ENCODE data around the gene DHX15. TPM values are rescaled to one million over a fixed set of nuclear protein-coding genes. Genes with fewer than 3 reads are reported as not detected.

The DHX15 gene
- total and polyA plus RNA-seq, 4 experiments from 2014 or later, result 33.3 to 131 (median 94.6) TPM

GRCh38 chr4:24601121-24601520 lies 16.8 kb upstream of the DHX15 start:
- peaks cover 4 to 10% (median 8%) of the 10 kb centered on the region in 4 donors for H3K4me1 Mint-ChIP-seq
- POLR2A ChIA-PET (ENCODE audit: partially characterized antibody), result no interaction called here
- H3K9me3 ChIP-seq (ENCODE audit: control insufficient read depth in 1 of 2, low read length in 2 of 2), result no peaks in the 10 kb centered on the region
- H3K27me3 Mint-ChIP-seq, result peaks cover 2 to 3% of the 10 kb centered on the region in 2 donors
- DNase-seq, result no peak
- no peak overlapping the region for H3K4me3 ChIP-seq (ENCODE audit: low read length in 2 of 2)
- H3K36me3 Mint-ChIP-seq, result no peaks in the 10 kb centered on the region
- no peak overlapping the region for H3K4me3 Mint-ChIP-seq
- no peak overlapping the region for H3K27ac ChIP-seq (ENCODE audit: low read depth, low read length)
- peaks cover 0 to 11% (median 0%) of the 10 kb centered on the region in 8 donors for H3K9me3 Mint-ChIP-seq
- H3K4me1 ChIP-seq (ENCODE audit: insufficient read depth, low read length), result no peaks in the 10 kb centered on the region
- H3K27me3 ChIP-seq (ENCODE audit: insufficient read depth, low read length), result no peaks in the 10 kb centered on the region
- H3K36me3 ChIP-seq (ENCODE audit: insufficient read depth, low read length), result no peaks in the 10 kb centered on the region
- CTCF ChIA-PET (ENCODE audit: partially characterized antibody), result no interaction called here
- H3K27ac Mint-ChIP-seq, result peak overlapping the region in 1 of 7 donors; percentile 7
- intact Hi-C loops (cut with micrococcal nuclease), result no loop called here

GRCh38 chr4:24599275-24599674 lies 14.9 kb upstream of the DHX15 start:
- H3K36me3 Mint-ChIP-seq, result no peaks in the 10 kb centered on the region
- no peak overlapping the region for H3K27ac ChIP-seq (ENCODE audit: low read depth, low read length)
- peaks cover 2 to 3% of the 10 kb centered on the region in 2 donors for H3K27me3 Mint-ChIP-seq
- peaks cover 0 to 8% (median 0%) of the 10 kb centered on the region in 8 donors for H3K9me3 Mint-ChIP-seq
- peaks cover 0 to 4% (median under 1%) of the 10 kb centered on the region in 4 donors for H3K4me1 Mint-ChIP-seq
- no peaks in the 10 kb centered on the region for H3K9me3 ChIP-seq (ENCODE audit: control insufficient read depth in 1 of 2, low read length in 2 of 2)
- no peak overlapping the region for H3K4me3 ChIP-seq (ENCODE audit: low read length in 2 of 2)
- no peak for DNase-seq
- ChIA-PET POLR2A (ENCODE audit: partially characterized antibody) (no interaction called here), CTCF (ENCODE audit: partially characterized antibody) (no interaction called here)
- no peaks in the 10 kb centered on the region for H3K36me3 ChIP-seq (ENCODE audit: insufficient read depth, low read length)
- H3K4me1 ChIP-seq (ENCODE audit: insufficient read depth, low read length), result no peaks in the 10 kb centered on the region
- intact Hi-C loops (cut with micrococcal nuclease), result no loop called here
- no peaks in the 10 kb centered on the region for H3K27me3 ChIP-seq (ENCODE audit: insufficient read depth, low read length)
- no peak overlapping the region for H3K27ac Mint-ChIP-seq
- H3K4me3 Mint-ChIP-seq, result no peak overlapping the region

GRCh38 chr4:24598025-24598424 lies 13.7 kb upstream of the DHX15 start:
- Mint-ChIP-seq H3K4me3 (no peak overlapping the region), H3K36me3 (no peaks in the 10 kb centered on the region), H3K4me1 (peaks cover 0 to 1% (median 0%) of the 10 kb centered on the region in 4 donors), H3K27me3 (peaks cover 2 to 3% of the 10 kb centered on the region in 2 donors), H3K9me3 (peaks cover 0 to 8% (median 0%) of the 10 kb centered on the region in 8 donors), H3K27ac (no peak overlapping the region)
- no peaks in the 10 kb centered on the region for H3K27me3 ChIP-seq (ENCODE audit: insufficient read depth, low read length)
- no peaks in the 10 kb centered on the region for H3K36me3 ChIP-seq (ENCODE audit: insufficient read depth, low read length)
- no peaks in the 10 kb centered on the region for H3K4me1 ChIP-seq (ENCODE audit: insufficient read depth, low read length)
- no peak overlapping the region for H3K4me3 ChIP-seq (ENCODE audit: low read length in 2 of 2)
- ChIA-PET POLR2A (ENCODE audit: partially characterized antibody) (no interaction called here), CTCF (ENCODE audit: partially characterized antibody) (no interaction called here)
- no peak overlapping the region for H3K27ac ChIP-seq (ENCODE audit: low read depth, low read length)
- no peak for DNase-seq
- no peaks in the 10 kb centered on the region for H3K9me3 ChIP-seq (ENCODE audit: control insufficient read depth in 1 of 2, low read length in 2 of 2)
- intact Hi-C loops (cut with micrococcal nuclease), result no loop called here

GRCh38 chr4:24595659-24596058 lies 11.3 kb upstream of the DHX15 start:
- peaks cover 1 to 16% (median 11%) of the 10 kb centered on the region in 8 donors for H3K9me3 Mint-ChIP-seq
- H3K4me3 ChIP-seq (ENCODE audit: low read length in 2 of 2), result no peak overlapping the region
- H3K4me1 ChIP-seq (ENCODE audit: insufficient read depth, low read length), result no peaks in the 10 kb centered on the region
- H3K36me3 Mint-ChIP-seq, result peaks cover 1 to 10% of the 10 kb centered on the region in 2 donors
- no peak overlapping the region for H3K4me3 Mint-ChIP-seq
- CTCF ChIA-PET (ENCODE audit: partially characterized antibody), result no interaction called here
- H3K4me1 Mint-ChIP-seq, result peaks cover 0 to 1% (median 0%) of the 10 kb centered on the region in 4 donors
- H3K9me3 ChIP-seq (ENCODE audit: control insufficient read depth in 1 of 2, low read length in 2 of 2), result no peaks in the 10 kb centered on the region
- peaks cover 10 to 15% of the 10 kb centered on the region in 2 donors for H3K27me3 Mint-ChIP-seq
- no peak overlapping the region for H3K27ac Mint-ChIP-seq
- H3K27me3 ChIP-seq (ENCODE audit: insufficient read depth, low read length), result no peaks in the 10 kb centered on the region
- no peak for DNase-seq
- no peaks in the 10 kb centered on the region for H3K36me3 ChIP-seq (ENCODE audit: insufficient read depth, low read length)
- no peak overlapping the region for H3K27ac ChIP-seq (ENCODE audit: low read depth, low read length)
- intact Hi-C loops (cut with micrococcal nuclease), result no loop called here
- POLR2A ChIA-PET (ENCODE audit: partially characterized antibody), result no interaction called here

GRCh38 chr4:24594887-24595286 lies 10.5 kb upstream of the DHX15 start:
- Mint-ChIP-seq H3K4me1 (peaks cover 0 to 1% (median 0%) of the 10 kb centered on the region in 4 donors), H3K4me3 (no peak overlapping the region), H3K27ac (no peak overlapping the region), H3K36me3 (peaks cover 4 to 14% of the 10 kb centered on the region in 2 donors), H3K27me3 (peaks cover 13 to 21% of the 10 kb centered on the region in 2 donors), H3K9me3 (peaks cover 2 to 21% (median 18%) of the 10 kb centered on the region in 8 donors)
- ChIA-PET CTCF (ENCODE audit: partially characterized antibody) (no interaction called here), POLR2A (ENCODE audit: partially characterized antibody) (no interaction called here)
- no peaks in the 10 kb centered on the region for H3K36me3 ChIP-seq (ENCODE audit: insufficient read depth, low read length)
- no peak overlapping the region for H3K27ac ChIP-seq (ENCODE audit: low read depth, low read length)
- no peaks in the 10 kb centered on the region for H3K4me1 ChIP-seq (ENCODE audit: insufficient read depth, low read length)
- DNase-seq, result no peak
- intact Hi-C loops (cut with micrococcal nuclease), result no loop called here
- H3K4me3 ChIP-seq (ENCODE audit: low read length in 2 of 2), result no peak overlapping the region
- H3K9me3 ChIP-seq (ENCODE audit: control insufficient read depth in 1 of 2, low read length in 2 of 2), result no peaks in the 10 kb centered on the region
- no peaks in the 10 kb centered on the region for H3K27me3 ChIP-seq (ENCODE audit: insufficient read depth, low read length)

GRCh38 chr4:24589448-24589847 lies 5.1 kb upstream of the DHX15 start:
- no peak overlapping the region for H3K4me3 ChIP-seq (ENCODE audit: low read length in 2 of 2)
- H3K36me3 ChIP-seq (ENCODE audit: insufficient read depth, low read length), result no peaks in the 10 kb centered on the region
- Mint-ChIP-seq H3K27me3 (peaks cover 15 to 22% of the 10 kb centered on the region in 2 donors), H3K4me1 (peaks cover 2 to 5% (median 4%) of the 10 kb centered on the region in 4 donors), H3K9me3 (peaks cover 2 to 31% (median 25%) of the 10 kb centered on the region in 8 donors), H3K4me3 (no peak overlapping the region), H3K27ac (no peak overlapping the region), H3K36me3 (peaks cover 7 to 17% of the 10 kb centered on the region in 2 donors)
- peaks cover 6% of the 10 kb centered on the region for H3K4me1 ChIP-seq (ENCODE audit: insufficient read depth, low read length)
- ChIA-PET POLR2A (ENCODE audit: partially characterized antibody) (no interaction called here), CTCF (ENCODE audit: partially characterized antibody) (no interaction called here)
- no peak for DNase-seq
- H3K27ac ChIP-seq (ENCODE audit: low read depth, low read length), result no peak overlapping the region
- peaks cover 0 to 3% of the 10 kb centered on the region in 2 donors for H3K9me3 ChIP-seq (ENCODE audit: control insufficient read depth in 1 of 2, low read length in 2 of 2)
- intact Hi-C loops (cut with micrococcal nuclease), result loop anchor here (10.0 kb wide), 4 partner anchors 575 to 785 kb away; partner anchors contain the start of genes ANAPC4, PI4K2B, SEPSECS and ZCCHC4
- no peaks in the 10 kb centered on the region for H3K27me3 ChIP-seq (ENCODE audit: insufficient read depth, low read length)

GRCh38 chr4:24588216-24588954 lies 4.0 kb upstream of the DHX15 start:
- no peaks in the 10 kb centered on the region for H3K27me3 ChIP-seq (ENCODE audit: insufficient read depth, low read length)
- peaks cover 15 to 22% of the 10 kb centered on the region in 2 donors for H3K27me3 Mint-ChIP-seq
- POLR2A ChIA-PET (ENCODE audit: partially characterized antibody), result no interaction called here
- peaks cover 14 to 17% of the 10 kb centered on the region in 2 donors for H3K36me3 Mint-ChIP-seq
- H3K4me3 Mint-ChIP-seq, result no peak overlapping the region
- H3K36me3 ChIP-seq (ENCODE audit: insufficient read depth, low read length), result no peaks in the 10 kb centered on the region
- H3K9me3 Mint-ChIP-seq, result peaks cover 2 to 31% (median 25%) of the 10 kb centered on the region in 8 donors
- CTCF ChIA-PET (ENCODE audit: partially characterized antibody), result no interaction called here
- no peak overlapping the region for H3K4me3 ChIP-seq (ENCODE audit: low read length in 2 of 2)
- peak overlapping the region in 1 of 7 donors; percentile 16 for H3K27ac Mint-ChIP-seq
- H3K9me3 ChIP-seq (ENCODE audit: control insufficient read depth in 1 of 2, low read length in 2 of 2), result peaks cover 0 to 3% of the 10 kb centered on the region in 2 donors
- intact Hi-C loops (cut with micrococcal nuclease), result loop anchor here (10.0 kb wide), 4 partner anchors 576 to 786 kb away; partner anchors contain the start of genes ANAPC4, PI4K2B, SEPSECS and ZCCHC4
- DNase-seq, result no peak
- H3K4me1 Mint-ChIP-seq, result peaks cover 2 to 11% (median 6%) of the 10 kb centered on the region in 4 donors
- H3K4me1 ChIP-seq (ENCODE audit: insufficient read depth, low read length), result peaks cover 6% of the 10 kb centered on the region
- no peak overlapping the region for H3K27ac ChIP-seq (ENCODE audit: low read depth, low read length)

All from CD4-positive, alpha-beta memory T cell (primary cell).